Measurements from ENCODE around the gene NCOA3.

GRCh38 chr20:47546184-47547033 lies 44.7 kb downstream of the NCOA3 start:
- no peak for TF ChIP-seq CTCF (IDR thresholded peaks at IDR 0.05; ENCODE audit: low read depth, low read length, poor library complexity, severe bottlenecking)
- no peak for TF ChIP-seq EZH2phosphoT487 (IDR thresholded peaks at IDR 0.05; ENCODE audit: borderline replicate concordance, low read length)
